Kidney (tissue), 14 donors: Measurements from ENCODE around the gene PLOD1. TPM values are rescaled to one million over a fixed set of nuclear protein-coding genes. Genes with fewer than 3 reads are reported as not detected.

Source experiments
- DNase-seq, 5 donors: peaks; one replicate each; pipeline ENCODE4 v3.0.0-alpha.2; 2013 to 2020
- FAIRE-seq: peaks from 2 replicates; lab custom pipeline; 2012; peaks lifted over from hg19 to GRCh38; lab: Jason Lieb, UNC
- H3K27ac ChIP-seq, 2 donors: one replicate each; pipeline ENCODE4 v1.7.0; 2013; ENCODE audit warnings: low read depth in 2 of 2, low read length in 2 of 2, inconsistent platforms in 1 of 2
- H3K27me3 ChIP-seq: one replicate; pipeline ENCODE4 v1.7.1; 2013; ENCODE audit warnings: low read length, inconsistent platforms; ENCODE audit not compliant: control insufficient read depth, insufficient read depth
- H3K36me3 ChIP-seq, 3 donors: one replicate each; pipeline versions ENCODE4 v1.7.0 to v1.7.1; 2013; ENCODE audit warnings: low read length in 3 of 3, control low read depth in 1 of 3, inconsistent platforms in 1 of 3; ENCODE audit not compliant: insufficient read depth in 3 of 3, control insufficient read depth in 2 of 3
- H3K4me1 ChIP-seq, 3 donors: one replicate each; pipeline versions ENCODE4 v1.7.0 to v1.7.1; 2013; ENCODE audit warnings: low read length in 3 of 3, inconsistent platforms in 1 of 3, low read depth in 1 of 3; ENCODE audit not compliant: control insufficient read depth in 2 of 3, insufficient read depth in 2 of 3
- H3K4me3 ChIP-seq, 3 donors: one replicate each; pipeline versions ENCODE4 v1.7.0 to v1.8.1; 2013; ENCODE audit warnings: low read length in 3 of 3, control low read depth in 1 of 3, inconsistent platforms in 1 of 3
- H3K9ac ChIP-seq, 3 donors: one replicate each; pipeline versions ENCODE4 v1.7.0 to v1.7.1; 2013; ENCODE audit warnings: low read length in 3 of 3, control low read depth in 1 of 3, inconsistent platforms in 1 of 3
- H3K9me3 ChIP-seq, 3 donors: one replicate each; pipeline versions ENCODE4 v1.7.0 to v1.7.1; 2013; ENCODE audit warnings: low read length in 3 of 3, control low read depth in 1 of 3, inconsistent platforms in 1 of 3; ENCODE audit not compliant: control insufficient read depth in 2 of 3, insufficient read depth in 1 of 3
- intact Hi-C: fragments of 100-400 bp; cut with DNase I; formaldehyde crosslinking; loops from one replicate; pipeline ENCODE4 v1.11.1; 2022
- polyA plus RNA-seq: library from polyadenylated mRNA; stranded (reverse); fragments of 350-450 nt; fragmentation: Illumina TruSeq; extraction: RNeasy Lipid Tissue Mini Kit (QIAGEN cat#74804); gene quantifications from one replicate; pipeline ENCODE4 v1.2.3, GENCODE V29; 2014; ENCODE audit warnings: low read depth, low replicate concordance; ENCODE audit not compliant: insufficient read depth
- total RNA-seq: library from RNA; stranded (reverse); fragmentation: NEBNext Ultra II Directional; extraction: Animal tissue kit (Norgen Biotek cat#: 25700); gene quantifications from one replicate; pipeline ENCODE4 v1.2.1, GENCODE V29; 2021
- TF ChIP-seq, protein P1 (sequence below): IDR thresholded peaks from 3 replicates; pipeline ENCODE4 v1.5.1; 2012; ENCODE audit warnings: mild to moderate bottlenecking, moderate library complexity, borderline replicate concordance; ENCODE audit not compliant: insufficient read depth; ENCODE audit errors: extremely low read depth
- donor health status: control.
- donor health status: control.
- donor health status: control.
- donor health status: control.
- donor health status: control.
- donor health status: DM: yes; HTN: yes; CAD: no.
- donor health status: Normal renal cell carcinoma (clear cell type).

Gene PLOD1
- total and polyA plus RNA-seq, 2 donors from 2014 or later, result 58.8 to 103 TPM

DNA sequence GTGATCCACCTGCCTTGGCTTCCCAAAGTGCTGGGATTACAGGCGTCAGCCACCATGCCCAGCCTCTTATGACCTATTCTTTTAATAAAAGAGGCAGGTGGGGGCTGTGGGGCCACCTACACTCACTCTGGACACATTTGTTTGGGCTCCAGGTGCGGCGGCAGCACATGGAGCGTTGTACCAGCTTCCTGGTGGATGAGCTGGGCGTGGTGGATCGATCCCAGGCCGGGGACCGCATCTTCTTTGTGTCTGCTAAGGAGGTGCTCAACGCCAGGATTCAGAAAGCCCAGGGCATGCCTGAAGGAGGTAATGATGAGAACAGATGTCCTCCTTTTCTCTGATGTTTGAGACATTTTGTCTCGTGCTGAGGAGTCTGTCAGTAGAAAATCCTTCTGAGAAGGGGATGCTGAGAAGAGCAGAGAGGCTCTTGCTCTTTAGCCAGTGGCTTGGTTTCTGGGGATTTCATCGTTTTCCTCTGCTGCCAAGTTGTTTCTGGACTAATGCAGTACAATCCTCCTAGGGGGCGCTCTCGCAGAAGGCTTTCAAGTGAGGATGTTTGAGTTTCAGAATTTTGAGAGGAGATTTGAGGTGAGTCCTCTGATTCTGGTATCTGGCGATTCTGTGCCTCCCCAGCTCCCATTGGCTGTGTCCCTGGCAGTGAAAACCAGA, 66.9 kb downstream of the PLOD1 start:
- Histone ChIP-seq H3K36me3 (peaks cover 5 to 71% (median 61%) of the 10 kb centered on the region in 3 donors), H3K27me3 (no peaks in the 10 kb centered on the region), H3K4me1 (no peaks in the 10 kb centered on the region), H3K9ac (no peak overlapping the region), H3K9me3 (no peaks in the 10 kb centered on the region), H3K27ac (no peak overlapping the region), H3K4me3 (no peak overlapping the region)
- no peak for FAIRE-seq
- TF ChIP-seq, protein P1, sequence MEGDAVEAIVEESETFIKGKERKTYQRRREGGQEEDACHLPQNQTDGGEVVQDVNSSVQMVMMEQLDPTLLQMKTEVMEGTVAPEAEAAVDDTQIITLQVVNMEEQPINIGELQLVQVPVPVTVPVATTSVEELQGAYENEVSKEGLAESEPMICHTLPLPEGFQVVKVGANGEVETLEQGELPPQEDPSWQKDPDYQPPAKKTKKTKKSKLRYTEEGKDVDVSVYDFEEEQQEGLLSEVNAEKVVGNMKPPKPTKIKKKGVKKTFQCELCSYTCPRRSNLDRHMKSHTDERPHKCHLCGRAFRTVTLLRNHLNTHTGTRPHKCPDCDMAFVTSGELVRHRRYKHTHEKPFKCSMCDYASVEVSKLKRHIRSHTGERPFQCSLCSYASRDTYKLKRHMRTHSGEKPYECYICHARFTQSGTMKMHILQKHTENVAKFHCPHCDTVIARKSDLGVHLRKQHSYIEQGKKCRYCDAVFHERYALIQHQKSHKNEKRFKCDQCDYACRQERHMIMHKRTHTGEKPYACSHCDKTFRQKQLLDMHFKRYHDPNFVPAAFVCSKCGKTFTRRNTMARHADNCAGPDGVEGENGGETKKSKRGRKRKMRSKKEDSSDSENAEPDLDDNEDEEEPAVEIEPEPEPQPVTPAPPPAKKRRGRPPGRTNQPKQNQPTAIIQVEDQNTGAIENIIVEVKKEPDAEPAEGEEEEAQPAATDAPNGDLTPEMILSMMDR, result peak; percentile 37
- intact Hi-C loops, result no loop called here
- peak in 1 of 5 donors; percentile 43 for DNase-seq

DNA sequence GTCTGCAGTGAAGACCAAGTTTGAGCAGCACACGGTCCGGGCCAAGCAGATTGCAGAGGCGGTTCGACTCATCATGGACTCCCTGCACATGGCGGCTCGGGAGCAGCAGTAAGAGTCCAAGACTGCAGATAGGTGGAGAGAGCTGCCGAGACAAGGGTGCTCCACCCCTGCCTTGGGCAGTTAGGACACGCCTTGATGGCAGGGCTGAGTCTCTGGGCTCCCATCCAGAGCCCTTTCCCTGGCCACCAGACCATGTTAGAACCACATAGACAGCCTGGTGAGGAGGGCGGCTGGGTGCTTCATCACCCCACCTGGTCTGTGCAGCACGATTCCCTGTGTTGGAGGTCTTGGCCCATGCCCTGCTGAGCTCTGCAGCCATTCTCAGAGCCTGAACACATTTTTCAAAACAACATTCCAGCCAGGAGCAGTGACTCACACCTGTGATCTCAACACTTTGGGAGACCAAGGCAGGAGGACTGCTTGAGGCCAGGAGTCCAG, 67.5 kb downstream of the PLOD1 start:
- DNase-seq, result no peak
- Histone ChIP-seq H3K4me3 (no peak overlapping the region), H3K4me1 (no peaks in the 10 kb centered on the region), H3K36me3 (peaks cover 5 to 75% (median 64%) of the 10 kb centered on the region in 3 donors), H3K27me3 (no peaks in the 10 kb centered on the region), H3K27ac (no peak overlapping the region), H3K9ac (no peak overlapping the region), H3K9me3 (no peaks in the 10 kb centered on the region)
- intact Hi-C loops, result no loop called here
- no peak for FAIRE-seq
- TF ChIP-seq, protein P1, result no peak

DNA sequence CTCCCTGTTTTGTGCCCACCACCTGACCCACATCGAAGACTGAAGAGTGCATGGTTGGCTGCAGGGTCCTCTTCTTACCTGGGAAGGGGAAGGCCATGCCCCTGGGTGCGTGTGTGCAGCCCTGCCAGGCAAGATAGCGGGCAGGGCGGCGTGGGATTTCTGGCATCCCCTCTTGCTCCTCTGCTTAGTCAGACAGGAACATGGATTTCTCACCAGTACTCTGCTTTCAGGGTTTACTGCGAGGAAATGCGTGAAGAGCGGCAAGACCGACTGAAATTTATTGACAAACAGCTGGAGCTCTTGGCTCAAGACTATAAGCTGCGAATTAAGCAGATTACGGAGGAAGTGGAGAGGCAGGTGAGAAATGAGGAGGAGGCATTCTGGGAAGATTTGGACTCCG, 69.2 kb downstream of the PLOD1 start:
- FAIRE-seq (no peak), DNase-seq (no peak)
- Histone ChIP-seq H3K4me1 (no peaks in the 10 kb centered on the region), H3K4me3 (no peak overlapping the region), H3K36me3 (peaks cover 4 to 68% (median 61%) of the 10 kb centered on the region in 3 donors), H3K27ac (no peak overlapping the region), H3K27me3 (no peaks in the 10 kb centered on the region), H3K9ac (no peak overlapping the region), H3K9me3 (no peaks in the 10 kb centered on the region)
- TF ChIP-seq, protein P1, result no peak
- intact Hi-C loops, result no loop called here
